D721Med (cell line): ENCODE measurements around the gene GBX2.

Experiments used
- DNase-seq: peaks from one replicate; pipeline ENCODE4 v3.0.0; 2011; ENCODE audit warnings: low spot score; ENCODE audit not compliant: insufficient read length
- FAIRE-seq: peaks from 2 replicates; lab custom pipeline; 2011; peaks lifted over from hg19 to GRCh38; lab: Jason Lieb, UNC
- TF ChIP-seq, protein P1 (sequence below): IDR thresholded peaks from 2 replicates; pipeline ENCODE4 v1.5.1; 2012; ENCODE audit warnings: mild to moderate bottlenecking, control low read depth; ENCODE audit not compliant: insufficient read depth; ENCODE audit errors: missing control alignments

The GBX2 gene

DNA sequence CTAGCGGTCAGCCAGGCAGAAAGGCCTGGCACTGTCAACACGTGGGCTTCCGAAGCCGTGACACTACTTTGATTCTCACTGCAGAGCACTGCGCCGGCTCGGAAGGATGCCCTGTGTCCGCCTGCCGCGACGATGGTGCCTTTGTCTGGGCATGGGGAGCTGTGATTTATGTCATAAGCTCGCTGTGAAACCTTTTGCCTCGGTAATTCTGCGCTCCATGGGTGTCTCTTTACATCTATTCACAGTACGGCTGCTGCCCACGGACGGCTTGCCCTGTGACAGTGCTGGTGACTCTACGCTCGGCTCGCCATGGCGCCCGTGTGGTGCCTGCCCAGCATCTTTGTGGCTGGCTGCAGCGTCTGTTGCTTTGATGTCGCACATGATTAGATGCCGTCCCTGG is 43.1 kb upstream of the GBX2 start:
- TF ChIP-seq, protein P1, sequence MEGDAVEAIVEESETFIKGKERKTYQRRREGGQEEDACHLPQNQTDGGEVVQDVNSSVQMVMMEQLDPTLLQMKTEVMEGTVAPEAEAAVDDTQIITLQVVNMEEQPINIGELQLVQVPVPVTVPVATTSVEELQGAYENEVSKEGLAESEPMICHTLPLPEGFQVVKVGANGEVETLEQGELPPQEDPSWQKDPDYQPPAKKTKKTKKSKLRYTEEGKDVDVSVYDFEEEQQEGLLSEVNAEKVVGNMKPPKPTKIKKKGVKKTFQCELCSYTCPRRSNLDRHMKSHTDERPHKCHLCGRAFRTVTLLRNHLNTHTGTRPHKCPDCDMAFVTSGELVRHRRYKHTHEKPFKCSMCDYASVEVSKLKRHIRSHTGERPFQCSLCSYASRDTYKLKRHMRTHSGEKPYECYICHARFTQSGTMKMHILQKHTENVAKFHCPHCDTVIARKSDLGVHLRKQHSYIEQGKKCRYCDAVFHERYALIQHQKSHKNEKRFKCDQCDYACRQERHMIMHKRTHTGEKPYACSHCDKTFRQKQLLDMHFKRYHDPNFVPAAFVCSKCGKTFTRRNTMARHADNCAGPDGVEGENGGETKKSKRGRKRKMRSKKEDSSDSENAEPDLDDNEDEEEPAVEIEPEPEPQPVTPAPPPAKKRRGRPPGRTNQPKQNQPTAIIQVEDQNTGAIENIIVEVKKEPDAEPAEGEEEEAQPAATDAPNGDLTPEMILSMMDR = no peak
- FAIRE-seq = no peak
- no peak for DNase-seq

DNA sequence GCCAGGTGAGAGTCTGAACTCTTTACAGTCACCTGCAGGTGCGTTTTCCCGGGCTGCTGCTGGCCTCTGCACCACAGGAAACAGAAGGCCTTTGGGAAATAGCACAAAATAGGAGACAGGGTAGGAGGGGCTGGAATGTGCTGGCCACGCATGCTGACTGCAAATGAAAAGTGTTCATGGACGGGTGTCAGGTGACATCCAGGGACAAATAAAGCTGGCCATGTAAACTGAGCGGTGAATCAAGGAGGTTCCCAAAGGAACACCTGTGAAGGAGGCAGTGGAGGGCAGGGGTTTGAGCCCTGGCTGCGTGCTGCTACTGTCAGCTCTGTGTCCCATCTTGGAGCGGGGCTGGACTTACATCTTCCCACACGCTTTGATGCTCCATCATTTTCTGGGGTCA is 42.4 kb upstream of the GBX2 start:
- FAIRE-seq = no peak
- no peak for DNase-seq
- TF ChIP-seq, protein P1 = no peak

DNA sequence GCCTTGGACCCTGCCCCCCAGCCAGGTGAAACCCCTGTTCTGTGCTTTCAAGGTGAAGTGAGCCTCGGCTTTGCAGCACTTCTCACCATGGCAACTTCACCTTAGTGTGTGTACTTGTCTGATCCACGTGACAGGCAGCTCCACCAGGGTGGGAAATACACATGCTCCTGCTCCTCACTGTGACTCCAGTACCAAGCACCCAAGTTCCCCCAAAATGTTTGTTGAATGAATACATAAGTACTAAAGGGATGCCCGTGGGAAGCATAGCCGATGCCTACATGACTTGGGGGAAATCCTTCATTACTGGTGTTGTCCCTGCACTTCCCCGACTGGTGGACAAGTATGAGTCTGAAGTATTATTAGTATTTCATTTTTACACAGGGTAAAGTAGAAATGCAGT is 41.8 kb upstream of the GBX2 start:
- FAIRE-seq (no peak), DNase-seq (no peak)
- TF ChIP-seq, protein P1 = no peak

DNA sequence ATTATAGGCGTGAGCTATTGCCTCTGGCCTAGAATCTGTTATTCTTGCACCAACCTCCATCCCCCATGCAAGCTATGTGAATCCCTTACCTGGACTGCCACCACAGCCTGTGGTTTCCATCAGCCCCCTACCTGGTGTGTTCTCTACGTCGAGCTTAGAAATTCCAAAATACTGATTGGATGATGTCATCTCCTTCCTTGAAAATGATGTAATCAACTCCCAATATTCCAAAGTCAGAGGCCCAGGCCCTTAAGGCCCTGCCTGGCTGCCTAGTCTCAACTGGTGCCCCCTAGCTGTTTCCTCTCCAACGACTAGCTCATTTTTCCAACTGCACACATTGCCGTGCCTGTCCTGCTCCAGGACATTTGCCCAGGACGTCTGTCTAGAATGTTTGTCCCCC is 41.3 kb upstream of the GBX2 start:
- TF ChIP-seq, protein P1 = no peak
- DNase-seq (no peak), FAIRE-seq (no peak)

DNA sequence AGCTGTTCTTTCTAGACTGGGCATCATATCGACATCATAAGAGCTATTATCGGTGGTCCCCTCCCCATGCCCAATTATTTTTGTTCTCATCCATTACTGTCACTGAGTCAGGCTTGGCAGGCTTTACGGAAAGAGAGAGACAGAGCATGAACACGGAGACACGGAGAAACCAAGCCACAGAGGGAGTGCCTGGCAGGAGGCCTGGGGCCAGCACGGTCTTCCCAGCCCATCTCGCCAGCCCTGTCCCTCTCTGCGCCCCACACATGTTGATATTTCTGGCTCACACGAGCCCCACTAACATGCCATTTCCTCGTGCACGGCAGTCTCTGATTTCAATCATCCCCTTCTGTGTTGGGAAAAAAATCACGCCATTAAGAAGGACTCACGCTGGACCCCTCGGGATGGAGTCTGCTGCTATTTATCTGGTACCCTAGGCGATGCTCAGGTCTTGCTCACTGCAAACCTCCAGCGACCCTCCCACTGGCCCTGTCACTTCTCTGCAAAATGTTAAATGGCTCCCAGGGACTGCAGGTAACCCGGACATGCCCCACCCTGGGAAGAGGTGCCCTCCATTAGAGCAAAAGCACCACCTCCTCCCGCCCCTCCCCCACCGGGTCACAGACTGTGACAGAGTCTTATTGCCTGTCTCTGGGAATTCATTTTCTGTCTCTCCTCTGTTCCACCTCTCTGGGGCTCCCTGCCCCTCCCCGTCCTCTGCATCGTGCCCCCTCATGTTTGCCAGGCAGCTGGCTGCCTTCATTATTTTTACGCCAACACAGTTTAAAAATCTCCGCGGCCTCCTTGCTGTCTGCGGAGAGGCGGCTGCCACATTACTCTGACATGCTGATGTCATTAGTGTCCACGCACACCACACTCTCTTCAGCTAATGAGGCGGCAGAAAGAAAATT is 40.1 kb upstream of the GBX2 start:
- DNase-seq (no peak), FAIRE-seq (no peak)

DNA sequence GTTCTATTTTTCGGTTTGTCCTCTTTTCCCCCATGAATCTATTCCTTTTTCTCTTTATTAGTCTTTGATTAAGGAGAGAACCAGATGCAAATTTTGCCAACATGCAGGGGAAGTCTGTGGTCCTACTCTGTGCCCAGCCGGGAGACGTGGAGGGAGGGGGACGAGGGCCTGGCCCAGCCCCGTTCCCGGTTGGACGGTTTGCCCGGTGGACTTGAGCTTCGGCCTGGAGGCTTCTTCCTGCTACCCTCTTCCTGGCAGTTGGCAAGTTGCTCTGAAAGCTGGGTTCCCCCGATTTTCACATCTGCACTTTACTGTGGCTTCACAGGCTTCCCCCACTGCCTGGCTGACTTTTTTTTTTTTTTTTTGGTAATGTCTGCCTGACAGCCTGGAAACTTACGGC is 39.3 kb upstream of the GBX2 start:
- TF ChIP-seq, protein P1 = no peak

More for the DNA sequence above, 40.1 kb upstream of the GBX2 start:
- TF ChIP-seq, protein P1 = no peak

DNA sequence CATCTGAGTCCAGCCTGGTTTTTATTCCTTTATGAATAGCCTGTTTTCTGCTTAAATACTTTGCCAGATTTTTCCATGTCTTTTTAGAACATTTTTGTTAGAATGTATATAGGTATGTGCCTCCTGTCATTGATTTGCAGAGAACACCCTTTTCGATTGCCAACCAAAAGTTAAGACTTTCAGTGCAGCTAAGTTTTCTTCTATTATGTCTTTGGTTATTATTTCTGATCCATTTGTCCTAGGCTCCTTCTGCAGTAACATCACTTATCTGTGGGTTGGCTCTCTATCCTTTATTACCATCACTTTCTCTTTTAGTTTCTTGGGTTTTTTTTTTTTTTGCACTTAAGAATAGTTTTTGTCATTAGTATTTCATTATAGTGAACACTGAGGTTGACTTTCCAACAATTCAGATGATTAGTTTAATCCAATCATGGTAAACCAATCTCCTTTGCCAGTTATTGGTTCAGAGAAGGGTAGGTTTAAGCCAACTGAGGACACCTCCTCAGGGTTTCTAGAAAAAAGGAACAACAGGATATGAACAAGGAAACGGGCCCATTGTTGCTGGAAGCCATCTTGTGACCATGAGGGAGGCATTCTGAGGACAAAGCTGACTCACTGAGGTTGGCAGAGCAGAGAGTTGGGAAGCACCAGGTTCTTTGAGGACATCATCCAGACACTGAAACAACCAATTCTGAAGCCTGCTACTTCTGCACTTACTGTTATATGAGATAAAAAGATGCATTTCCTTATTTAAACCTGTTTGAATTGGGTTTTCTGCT is 37.9 kb upstream of the GBX2 start:
- TF ChIP-seq, protein P1 = no peak
- FAIRE-seq (no peak), DNase-seq (no peak)

More for the DNA sequence above, 39.3 kb upstream of the GBX2 start:
- DNase-seq (no peak), FAIRE-seq (no peak)
